ENCODE measurements around the gene ZBTB7C.

Gene ZBTB7C

GRCh38 chr18:48263192-48263853 is 145.9 kb downstream of the ZBTB7C start:
- no peak for TF ChIP-seq CTCF (IDR thresholded peaks at IDR 0.05)

GRCh38 chr18:48260237-48260636 is 148.9 kb downstream of the ZBTB7C start:
- no peak for TF ChIP-seq CTCF (IDR thresholded peaks at IDR 0.05)

- no peak for TF ChIP-seq CTCF (IDR thresholded peaks at IDR 0.05)
These were observed 152.3 kb downstream of the ZBTB7C start for GRCh38 chr18:48256848-48257247.

- TF ChIP-seq CTCF (IDR thresholded peaks at IDR 0.05) = no peak
These were observed 155.0 kb downstream of the ZBTB7C start for GRCh38 chr18:48254077-48254602.

- no peak for TF ChIP-seq CTCF (IDR thresholded peaks at IDR 0.05)
These were observed 156.7 kb downstream of the ZBTB7C start for GRCh38 chr18:48252525-48252924.

- no peak for TF ChIP-seq CTCF (IDR thresholded peaks at IDR 0.05)
These were observed 158.3 kb downstream of the ZBTB7C start for GRCh38 chr18:48250918-48251317.

- TF ChIP-seq CTCF (IDR thresholded peaks at IDR 0.05) = no peak
These were observed 158.7 kb downstream of the ZBTB7C start for GRCh38 chr18:48250362-48250907.

Data from LNCAP (cell line).